Stomach (tissue), 4 donors: Measurements from ENCODE around the gene CFAP77.

Experiments used
- CTCF ChIP-seq, 7 experiments: fragments of 450-650 bp in 4 of 7; fragments of 200-600 bp in 3 of 7; sonication (generic) in 3 of 7; IDR thresholded peaks; one replicate each; pipeline ENCODE4 v1.5.1; 2016 to 2019; ENCODE audit warnings: antibody characterized with exemption in 7 of 7, control low read depth in 2 of 7, mild to moderate bottlenecking in 1 of 7
- EP300 ChIP-seq: sonication (generic); formaldehyde crosslinking; IDR thresholded peaks from one replicate; pipeline ENCODE4 v1.6.1; 2017; ENCODE audit warnings: antibody characterized with exemption
- POLR2A ChIP-seq, 4 donors: fragments of 450-650 bp; IDR thresholded peaks; one replicate each; pipeline ENCODE4 v1.6.1; 2016; ENCODE audit warnings: antibody characterized with exemption in 4 of 4, control low read depth in 2 of 4, mild to moderate bottlenecking in 1 of 4, moderate library complexity in 1 of 4
- POLR2AphosphoS5 ChIP-seq, 3 donors: sonication (generic); formaldehyde crosslinking; IDR thresholded peaks; one replicate each; pipeline ENCODE4 v1.6.1; 2016; ENCODE audit warnings: antibody characterized with exemption in 3 of 3

DNA sequence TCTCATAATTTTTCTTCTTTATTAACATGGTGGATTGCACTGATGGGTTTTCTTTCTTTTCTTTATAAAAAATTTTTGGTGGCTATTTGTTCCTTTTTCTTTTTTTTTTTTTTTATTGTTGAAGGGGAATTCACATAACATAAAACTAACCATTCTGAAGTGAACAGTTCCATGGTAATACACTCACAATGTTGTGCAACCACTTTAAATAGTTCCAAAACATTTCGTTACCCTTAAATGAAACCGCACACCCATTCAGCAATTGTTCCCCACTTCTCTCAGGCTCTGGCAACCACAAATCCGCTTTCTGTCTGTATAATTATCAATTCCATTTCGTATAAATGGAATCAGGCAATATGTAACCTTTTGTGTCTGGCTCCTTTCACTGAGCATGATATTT, 43.5 kb upstream of the CFAP77 start:
- TF ChIP-seq CTCF (IDR thresholded peaks at IDR 0.05) = no peak
- TF ChIP-seq POLR2A (IDR thresholded peaks at IDR 0.05) = no peak
- TF ChIP-seq EP300 = no peak
- no peak for TF ChIP-seq POLR2AphosphoS5 (IDR thresholded peaks at IDR 0.05)
